Type B pancreatic cell (in vitro differentiated cells): ENCODE results near the gene CCP110. TPM values are rescaled to one million over a fixed set of nuclear protein-coding genes. Genes with fewer than 3 reads are reported as not detected.

Source experiments
- DNase-seq: peaks from one replicate; pipeline ENCODE4 v3.0.0; 2021; ENCODE audit warnings: mixed read lengths; ENCODE audit not compliant: unreplicated experiment; ENCODE audit errors: extremely low spot score
- H3K27ac Mint-ChIP-seq: 2 replicates; pipeline ENCODE4 v1.8.0; 2021; ENCODE audit warnings: mild to moderate bottlenecking, mixed read lengths
- H3K27me3 Mint-ChIP-seq: 2 replicates; pipeline ENCODE4 v1.8.0; 2021; ENCODE audit warnings: mixed read lengths
- H3K36me3 Mint-ChIP-seq: 2 replicates; pipeline ENCODE4 v1.8.0; 2021; ENCODE audit warnings: mixed read lengths
- H3K4me1 Mint-ChIP-seq: one replicate; pipeline ENCODE4 v1.8.0; 2021; ENCODE audit warnings: mixed read lengths; ENCODE audit not compliant: unreplicated experiment
- H3K4me3 Mint-ChIP-seq: 2 replicates; pipeline ENCODE4 v1.8.0; 2021; ENCODE audit warnings: mild to moderate bottlenecking, mixed read lengths
- H3K9me3 Mint-ChIP-seq: 2 replicates; pipeline ENCODE4 v1.8.0; 2021; ENCODE audit warnings: mixed read lengths
- CTCF ChIP-seq: fragments of 200-600 bp; sonication (generic); conservative IDR thresholded peaks from 2 replicates; pipeline ENCODE4 v1.5.0; 2021; ENCODE audit warnings: antibody characterized with exemption, mild to moderate bottlenecking
- total RNA-seq: library from RNA; stranded (reverse); gene quantifications from 2 replicates; pipeline ENCODE4 v1.2.1, GENCODE V29; 2021; ENCODE audit warnings: low replicate concordance

Gene CCP110
- total RNA-seq, 1 donor from 2014 or later: 29.1 TPM

- H3K4me3 Mint-ChIP-seq: peak overlapping the region; percentile 93
- H3K9me3 Mint-ChIP-seq: no peaks in the 10 kb centered on the region
- peak overlapping the region; percentile 93 for H3K27ac Mint-ChIP-seq
Measured at GRCh38 chr16:19520861-19521331, 2.8 kb upstream of the CCP110 start.

GRCh38 chr16:19521471-19522396 is 2.0 kb upstream of the CCP110 start, which contains the start of gene GDE1:
Gene GDE1, minus strand, starts transcription at chr16:19522098. Its CDS starts 134 bp downstream, at chr16:19521964.
- peak within 1 kb of the TSS; percentile 93 for H3K27ac Mint-ChIP-seq
- peak; percentile 52 for TF ChIP-seq CTCF
- no peaks in the 10 kb centered on the region for H3K27me3 Mint-ChIP-seq
- H3K4me1 Mint-ChIP-seq: peaks cover 36% of the 10 kb centered on the region
- peak within 1 kb of the TSS; percentile 93 for H3K4me3 Mint-ChIP-seq
- no peaks in the 10 kb centered on the region for H3K9me3 Mint-ChIP-seq
- DNase-seq: peak; percentile 95
- H3K36me3 Mint-ChIP-seq: peaks cover 8% of the 10 kb centered on the region

More at GRCh38 chr16:19520861-19521331, 2.8 kb upstream of the CCP110 start:
- no peak for DNase-seq
- Mint-ChIP-seq H3K27me3 (no peaks in the 10 kb centered on the region), H3K36me3 (peaks cover 11% of the 10 kb centered on the region), H3K4me1 (peaks cover 36% of the 10 kb centered on the region)
- no peak for TF ChIP-seq CTCF

- Mint-ChIP-seq H3K4me1 (peaks cover 36% of the 10 kb centered on the region), H3K4me3 (peak overlapping the region; percentile 93), H3K36me3 (peaks cover 2% of the 10 kb centered on the region), H3K27me3 (no peaks in the 10 kb centered on the region), H3K9me3 (no peaks in the 10 kb centered on the region), H3K27ac (peak overlapping the region; percentile 93)
- no peak for TF ChIP-seq CTCF
- DNase-seq: no peak
Measured at GRCh38 chr16:19522397-19522732, 1.4 kb upstream of the CCP110 start.

- Mint-ChIP-seq H3K27ac (peak overlapping the region; percentile 93), H3K4me1 (peaks cover 36% of the 10 kb centered on the region), H3K27me3 (no peaks in the 10 kb centered on the region), H3K9me3 (no peaks in the 10 kb centered on the region), H3K36me3 (no peaks in the 10 kb centered on the region), H3K4me3 (peak overlapping the region; percentile 93)
- no peak for TF ChIP-seq CTCF
- no peak for DNase-seq
Measured at GRCh38 chr16:19522760-19523159, 982 bp upstream of the CCP110 start.

GRCh38 chr16:19523184-19523558 is 571 bp upstream of the CCP110 start:
- no peaks in the 10 kb centered on the region for H3K27me3 Mint-ChIP-seq
- no peak for DNase-seq
- H3K4me3 Mint-ChIP-seq: peak overlapping the region; percentile 53
- H3K9me3 Mint-ChIP-seq: no peaks in the 10 kb centered on the region
- H3K4me1 Mint-ChIP-seq: peaks cover 36% of the 10 kb centered on the region
- TF ChIP-seq CTCF: no peak
- peaks cover 1% of the 10 kb centered on the region for H3K36me3 Mint-ChIP-seq
- H3K27ac Mint-ChIP-seq: peak overlapping the region; percentile 93
